HG03060 (cell line): ENCODE data around the gene FOXP1.
"Not testable (repeated sequence)": the region's sequence is repeated elsewhere in the genome, so short reads cannot be mapped to it uniquely, and the experiment has no call there.

Source experiments
- ATAC-seq: cut with Tn5 transposase; IDR thresholded peaks from one replicate; pipeline ENCODE4 v1.9.1; 2021; ENCODE audit warnings: low read depth, moderate number of reproducible peaks; ENCODE audit not compliant: unreplicated experiment

FOXP1 gene

GRCh38 chr3:71351403-71352149 is 232.0 kb downstream of the FOXP1 start:
- ATAC-seq = no peak

GRCh38 chr3:71350998-71351397 is 232.5 kb downstream of the FOXP1 start:
- ATAC-seq = no peak

- no peak for ATAC-seq
These were observed 234.7 kb downstream of the FOXP1 start for GRCh38 chr3:71348831-71349230.

GRCh38 chr3:71348001-71348632 is 235.4 kb downstream of the FOXP1 start:
- no peak for ATAC-seq

- ATAC-seq = no peak
These were observed 237.5 kb downstream of the FOXP1 start for GRCh38 chr3:71346061-71346460.

- no peak for ATAC-seq
These were observed 238.0 kb downstream of the FOXP1 start for GRCh38 chr3:71345429-71346040.

GRCh38 chr3:71341721-71342120 is 241.8 kb downstream of the FOXP1 start:
- no peak for ATAC-seq

- ATAC-seq = no peak
These were observed 244.5 kb downstream of the FOXP1 start for GRCh38 chr3:71339049-71339448.

GRCh38 chr3:71332813-71333212 is 250.7 kb downstream of the FOXP1 start:
- ATAC-seq = no peak

- no peak for ATAC-seq
These were observed 252.6 kb downstream of the FOXP1 start for GRCh38 chr3:71330909-71331308.

- no peak for ATAC-seq
These were observed 253.0 kb downstream of the FOXP1 start for GRCh38 chr3:71330505-71330904.

- ATAC-seq = no peak
These were observed 253.7 kb downstream of the FOXP1 start for GRCh38 chr3:71329817-71330216.

- ATAC-seq = no peak
These were observed 254.6 kb downstream of the FOXP1 start for GRCh38 chr3:71328926-71329325.

- no peak for ATAC-seq
These were observed 255.6 kb downstream of the FOXP1 start for GRCh38 chr3:71327936-71328335.

- ATAC-seq = no peak
These were observed 257.8 kb downstream of the FOXP1 start for GRCh38 chr3:71325715-71326114.

- not testable (repeated sequence) for ATAC-seq
These were observed 259.3 kb downstream of the FOXP1 start for GRCh38 chr3:71324224-71324623.

- no peak for ATAC-seq
These were observed 260.0 kb downstream of the FOXP1 start for GRCh38 chr3:71323558-71323957.

- ATAC-seq = no peak
These were observed 261.4 kb downstream of the FOXP1 start for GRCh38 chr3:71322154-71322553.

GRCh38 chr3:71319771-71320170 is 263.8 kb downstream of the FOXP1 start:
- ATAC-seq = no peak

GRCh38 chr3:71318458-71318827 is 265.1 kb downstream of the FOXP1 start:
- ATAC-seq = no peak

- no peak for ATAC-seq
These were observed 265.6 kb downstream of the FOXP1 start for GRCh38 chr3:71317749-71318457.
